Left lobe of liver (tissue), 2 donors: ENCODE results near the gene S1PR3. TPM values are rescaled to one million over a fixed set of nuclear protein-coding genes. Genes with fewer than 3 reads are reported as not detected.

Experiments used
- ATAC-seq: fragments of 200-7000 bp; cut with Tn5 transposase; one replicate; pipeline ENCODE4 v1.9.1; 2020; ENCODE audit warnings: mild to moderate bottlenecking, moderate library complexity
- DNase-seq: peaks from one replicate; pipeline ENCODE4 v3.0.0-alpha.2; 2020; ENCODE audit warnings: low spot score
- total RNA-seq: library from RNA; stranded (reverse); gene quantifications from one replicate; pipeline ENCODE4 v1.2.1, GENCODE V29; 2021
- donor health status: DM: no; HTN: no; CAD: no; lungs with moderate emphysema.
- donor health status: DM: no; HTN: yes; CAD: no.

S1PR3 gene
- total RNA-seq, 1 donor from 2014 or later: 2.0 TPM

DNA sequence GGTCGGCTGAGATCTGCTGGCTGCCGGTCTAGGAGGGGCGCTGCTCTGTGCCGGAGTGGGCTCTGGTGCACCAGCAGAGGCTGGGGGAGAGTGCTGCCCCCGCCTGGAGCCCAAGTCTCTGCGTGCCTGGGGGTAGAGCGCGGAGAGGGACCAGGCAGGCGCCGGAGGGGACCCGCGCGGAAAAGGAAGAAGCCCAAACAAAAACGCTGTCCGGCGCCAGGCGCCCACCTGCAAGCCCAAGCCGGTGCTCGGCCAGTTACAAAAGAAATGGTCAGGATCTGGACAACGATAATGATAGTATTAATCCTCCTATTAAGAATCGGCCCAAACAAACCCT, 571 bp upstream of the S1PR3 start:
- no peak for ATAC-seq

DNA sequence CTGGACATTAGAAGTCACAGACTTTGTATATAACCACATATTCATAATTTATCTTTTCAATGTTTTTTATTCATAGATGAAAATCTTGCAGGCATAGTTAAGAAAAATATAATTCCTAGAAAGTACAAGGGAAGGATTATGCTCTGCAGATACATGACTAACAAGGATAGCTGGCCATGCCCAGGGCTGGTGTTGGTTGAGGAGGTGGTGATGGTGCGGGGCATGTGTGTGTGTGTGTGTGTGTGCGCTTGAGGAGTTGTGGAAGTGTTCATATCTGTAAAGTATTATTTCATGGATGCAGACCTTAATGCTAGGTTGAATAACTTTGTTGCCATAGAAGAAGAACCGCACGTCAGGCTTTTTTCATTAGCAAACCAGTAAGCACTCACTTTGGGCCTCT, 1.3 kb downstream of the S1PR3 start:
- peak; percentile 19 for DNase-seq

More for the DNA sequence above, 571 bp upstream of the S1PR3 start:
- no peak for DNase-seq

DNA sequence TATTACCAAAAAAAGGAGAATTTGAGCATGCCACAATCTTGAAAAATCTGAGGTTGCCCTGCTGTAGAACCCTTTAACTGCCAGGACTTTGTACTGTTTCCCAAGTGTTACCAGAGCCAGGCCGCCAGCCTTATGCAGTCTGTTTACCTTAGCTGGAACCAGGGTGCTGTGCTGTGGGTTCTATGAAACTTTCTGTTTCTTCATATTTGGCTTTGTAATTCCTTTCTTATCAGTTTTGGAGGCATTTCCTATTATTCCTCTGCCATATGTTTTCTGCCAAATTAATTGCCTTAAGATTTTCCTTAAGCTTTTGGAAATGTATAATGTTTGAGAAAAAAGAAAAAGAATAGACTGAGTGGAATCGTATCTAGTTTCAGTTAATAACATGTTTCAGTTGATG, 2.1 kb downstream of the S1PR3 start:
- ATAC-seq: peak; percentile 86
- DNase-seq: peak; percentile 52

More for the DNA sequence above, 1.3 kb downstream of the S1PR3 start:
- no peak for ATAC-seq

DNA sequence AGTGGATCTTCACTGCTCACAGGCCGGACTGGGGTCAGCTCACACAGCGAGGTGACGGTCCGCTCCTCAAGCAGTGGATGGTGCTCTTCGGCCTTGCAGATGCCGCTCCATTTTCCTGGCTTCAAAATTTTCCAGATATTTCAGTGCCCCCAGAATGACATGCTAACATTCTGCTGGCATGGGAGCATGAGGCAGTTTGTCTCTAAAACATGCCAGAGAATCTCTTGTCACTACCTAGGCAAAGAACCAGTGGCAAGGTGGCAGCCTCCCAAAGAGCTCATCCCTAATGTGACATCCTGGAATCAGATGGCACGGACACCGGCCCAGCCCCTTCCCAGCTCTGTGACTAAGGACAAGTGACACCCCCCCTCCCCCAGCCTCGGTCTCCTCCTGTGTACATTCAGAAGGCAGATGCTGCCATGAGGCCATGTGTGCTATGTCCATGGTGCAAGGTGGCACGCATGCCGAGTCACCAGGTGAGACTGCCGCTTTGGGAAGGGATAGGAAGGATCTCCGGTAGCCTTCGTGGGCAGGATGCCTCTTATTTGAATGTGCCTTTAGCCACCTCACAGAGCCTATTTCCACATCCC, 2.7 kb downstream of the S1PR3 start:
- ATAC-seq (no peak), DNase-seq (peak; percentile 44)

DNA sequence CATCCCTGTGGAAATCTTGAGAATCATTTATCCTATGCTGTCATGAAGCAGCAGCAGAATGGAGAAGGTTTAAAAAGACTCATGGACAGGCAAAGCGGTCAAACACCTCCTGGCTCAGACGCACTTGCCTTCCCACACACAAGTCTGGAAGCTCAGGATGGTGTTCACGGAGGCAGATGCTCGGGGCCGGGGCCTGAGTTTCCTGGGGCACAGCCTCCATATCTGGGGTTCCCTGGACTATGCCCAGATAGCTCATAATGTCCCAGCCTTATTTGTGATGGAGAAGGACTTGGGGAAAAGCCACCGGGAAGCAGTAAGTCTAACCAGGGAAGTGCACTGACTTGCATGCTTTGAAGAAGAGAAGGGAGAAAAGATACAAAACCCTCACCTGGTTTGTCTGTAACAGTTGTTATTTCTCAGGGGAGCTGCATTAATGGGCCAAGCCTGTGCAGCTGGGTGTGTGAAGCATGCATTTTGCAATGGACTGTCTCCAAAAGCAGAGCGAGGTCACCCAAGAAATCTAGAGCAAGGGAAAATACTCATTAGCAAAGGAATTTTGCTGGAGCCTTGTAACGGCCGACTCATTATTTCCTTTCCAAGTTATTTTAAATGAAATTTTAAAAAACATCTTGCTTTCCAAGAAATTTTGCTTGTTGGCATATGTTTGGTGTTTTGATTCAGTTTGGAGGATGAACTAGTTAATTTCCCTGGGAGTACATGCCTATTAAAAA, 3.4 kb downstream of the S1PR3 start:
- ATAC-seq (no peak), DNase-seq (peak; percentile 24)

DNA sequence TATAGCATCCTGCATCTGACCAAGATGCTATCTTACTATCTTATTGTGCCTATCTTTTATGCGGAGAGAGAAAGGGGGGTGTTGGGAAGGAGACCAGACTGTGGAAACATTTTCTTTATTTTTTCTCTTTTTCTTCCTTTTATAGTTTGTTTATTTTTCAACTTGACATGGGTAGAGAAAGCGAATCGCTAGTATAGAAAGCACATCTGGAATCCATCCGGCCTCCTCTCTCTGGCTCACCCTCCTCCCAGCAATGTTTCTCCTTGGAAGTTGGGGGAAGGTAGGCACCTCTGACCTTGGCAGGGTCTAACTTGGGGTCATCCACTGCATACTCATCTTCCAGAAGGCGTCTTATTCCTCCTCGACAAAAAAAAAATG, 3.9 kb downstream of the S1PR3 start:
- no peak for ATAC-seq
- DNase-seq: no peak

DNA sequence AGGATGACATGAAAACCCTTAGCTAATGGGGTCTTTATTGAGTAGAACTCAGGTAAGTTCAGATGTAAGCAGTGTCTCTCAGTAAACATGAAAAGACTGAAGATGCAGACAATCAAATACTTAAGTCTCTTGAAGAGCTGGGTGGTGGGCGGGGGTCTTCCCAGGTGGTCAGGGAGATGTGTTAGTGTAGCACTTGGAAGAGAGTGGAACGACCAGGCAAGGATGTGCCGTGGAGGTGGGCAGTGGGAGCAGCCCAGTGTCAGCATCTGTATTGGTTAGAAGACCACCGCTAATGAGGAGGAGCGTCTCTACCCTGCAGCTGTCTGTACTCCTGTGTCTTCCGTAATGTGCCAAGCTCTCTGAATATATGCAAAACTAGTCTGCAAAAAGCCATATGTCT, 4.4 kb downstream of the S1PR3 start:
- ATAC-seq (no peak), DNase-seq (no peak)

DNA sequence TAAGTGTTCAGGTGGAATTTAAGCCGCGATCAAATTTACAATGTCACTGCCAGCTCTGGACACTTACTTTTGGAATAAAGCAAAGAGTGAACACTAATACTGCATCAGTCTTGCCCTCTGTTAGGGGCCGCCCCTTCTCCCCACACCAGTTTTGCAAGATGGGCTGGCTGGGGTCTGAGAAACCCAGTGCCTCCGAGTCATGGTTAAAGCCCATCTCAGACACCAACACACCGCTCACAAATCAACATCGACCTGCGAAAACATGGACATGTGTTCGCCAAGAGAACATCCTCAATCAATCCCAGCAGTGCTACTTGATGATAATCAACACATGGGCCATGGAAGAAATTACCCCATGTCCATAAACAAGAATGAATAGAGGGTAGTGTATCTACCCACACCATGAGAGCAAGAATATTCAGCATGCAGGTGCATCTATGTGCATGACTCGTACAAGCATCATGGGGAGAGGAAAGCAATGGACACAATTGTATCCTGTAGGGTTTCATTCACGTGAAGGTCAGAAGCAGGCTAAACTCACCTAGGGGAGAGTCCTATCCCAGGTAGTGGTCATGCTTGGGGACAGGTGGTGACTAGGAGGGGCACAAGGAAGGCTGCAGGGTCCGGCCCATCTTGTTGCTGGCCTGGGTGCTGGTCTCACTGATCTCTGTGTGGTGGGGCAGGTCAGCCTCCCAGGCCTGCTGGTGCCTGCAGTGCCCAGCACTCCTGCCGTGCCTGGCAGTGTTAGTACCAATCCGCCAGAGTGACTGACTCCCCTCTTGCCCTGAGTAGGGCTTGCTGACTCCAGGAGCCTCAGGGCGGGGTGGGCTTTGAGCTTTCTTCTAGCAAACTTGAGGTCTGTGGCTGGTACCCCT, 5.0 kb downstream of the S1PR3 start:
- DNase-seq (no peak), ATAC-seq (no peak)

DNA sequence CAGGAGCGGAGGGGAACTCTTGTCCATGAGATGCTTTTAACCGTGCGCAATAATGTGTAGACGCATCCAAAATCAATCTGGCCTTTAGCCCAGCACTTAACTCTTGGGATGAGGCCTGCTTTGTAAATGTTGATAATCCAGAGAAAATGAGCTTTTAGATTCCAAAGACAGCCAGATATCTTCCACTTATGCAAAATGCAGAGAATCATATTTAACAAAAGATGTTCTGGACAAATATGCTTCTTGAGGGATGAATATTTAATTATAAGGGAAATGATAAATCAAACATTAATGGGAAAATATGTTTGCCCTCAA, 5.6 kb downstream of the S1PR3 start:
- DNase-seq (no peak), ATAC-seq (no peak)

DNA sequence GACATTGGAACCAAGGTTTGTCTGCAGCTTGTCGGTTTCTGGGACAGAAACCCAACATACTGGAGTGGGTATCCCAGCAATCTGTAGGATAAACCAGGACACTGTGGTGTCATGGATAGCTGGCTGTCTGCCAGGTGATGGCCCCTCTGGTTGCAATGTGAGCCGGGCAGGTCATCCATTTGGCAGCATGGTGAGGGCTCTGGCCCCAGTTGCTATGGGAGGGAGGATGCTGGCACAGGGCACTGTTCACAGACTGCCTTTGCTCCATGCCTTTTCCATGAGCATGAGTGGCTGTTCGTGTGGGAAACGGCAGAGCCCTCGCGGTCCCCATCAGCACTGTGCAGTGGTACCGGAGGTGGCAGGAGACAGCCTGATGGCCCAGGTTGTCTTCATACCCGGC, 6.4 kb downstream of the S1PR3 start:
- ATAC-seq: no peak
- DNase-seq: no peak

DNA sequence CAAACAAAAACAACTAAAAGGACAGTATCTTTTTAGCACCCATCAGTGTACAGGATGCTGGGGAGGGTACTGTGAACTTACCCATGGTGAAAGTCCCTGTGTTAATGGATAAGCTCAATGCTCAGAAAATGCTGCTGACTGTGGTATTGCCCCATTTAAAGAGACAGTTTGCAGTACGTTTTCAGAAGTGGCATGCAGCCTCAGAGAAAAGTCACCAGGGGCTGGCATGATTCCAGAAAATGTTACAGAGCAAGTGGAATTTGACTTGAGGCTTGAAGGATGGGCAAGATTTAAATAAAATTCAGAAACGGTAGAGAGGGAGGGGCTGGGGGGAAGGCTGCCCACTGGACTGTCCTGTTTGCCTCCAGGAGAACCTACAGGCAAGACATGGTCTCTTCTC, 7.2 kb downstream of the S1PR3 start:
- ATAC-seq (no peak), DNase-seq (no peak)

DNA sequence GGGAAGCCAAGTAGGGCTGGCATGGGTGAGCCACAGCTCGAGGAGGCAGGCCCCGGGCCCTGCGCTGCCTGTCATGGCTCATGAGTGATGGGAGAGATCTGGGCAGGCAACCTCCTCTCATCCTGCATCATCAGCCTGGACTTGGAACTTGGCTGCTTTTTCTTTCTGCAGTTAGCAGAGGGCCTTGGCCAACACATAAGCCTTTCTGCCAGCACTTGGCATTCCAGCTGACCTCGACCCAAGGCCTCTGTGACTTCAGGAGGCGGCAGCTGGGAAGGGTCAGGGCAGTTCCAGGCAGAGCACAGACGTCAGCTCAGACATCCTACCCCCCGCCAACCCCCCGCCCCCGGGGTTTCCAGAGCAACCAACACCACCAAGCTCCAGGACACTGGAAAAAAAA, 7.6 kb downstream of the S1PR3 start:
- peak; percentile 68 for ATAC-seq

DNA sequence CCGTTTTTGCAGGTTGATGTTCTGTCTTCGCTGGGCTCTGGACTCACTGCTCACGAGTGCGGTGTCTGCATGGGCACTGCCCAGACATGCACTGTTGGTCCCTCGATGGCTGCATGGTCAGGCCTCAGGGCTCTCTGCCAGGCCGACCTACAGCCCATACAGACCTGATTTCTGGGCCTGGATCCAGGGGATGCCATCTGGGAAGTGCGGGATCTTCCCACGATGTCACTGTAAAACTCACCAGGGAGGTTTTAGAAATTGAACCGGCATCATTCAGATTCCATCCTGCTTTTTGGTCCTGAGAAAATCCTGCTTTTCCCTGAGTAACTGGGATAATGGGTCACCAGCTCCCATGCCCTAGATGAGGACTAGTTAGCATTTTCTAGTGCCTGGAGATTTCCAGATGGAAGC, 9.1 kb downstream of the S1PR3 start:
- DNase-seq (no peak), ATAC-seq (no peak)

More for the DNA sequence above, 7.6 kb downstream of the S1PR3 start:
- DNase-seq: peak; percentile 54

DNA sequence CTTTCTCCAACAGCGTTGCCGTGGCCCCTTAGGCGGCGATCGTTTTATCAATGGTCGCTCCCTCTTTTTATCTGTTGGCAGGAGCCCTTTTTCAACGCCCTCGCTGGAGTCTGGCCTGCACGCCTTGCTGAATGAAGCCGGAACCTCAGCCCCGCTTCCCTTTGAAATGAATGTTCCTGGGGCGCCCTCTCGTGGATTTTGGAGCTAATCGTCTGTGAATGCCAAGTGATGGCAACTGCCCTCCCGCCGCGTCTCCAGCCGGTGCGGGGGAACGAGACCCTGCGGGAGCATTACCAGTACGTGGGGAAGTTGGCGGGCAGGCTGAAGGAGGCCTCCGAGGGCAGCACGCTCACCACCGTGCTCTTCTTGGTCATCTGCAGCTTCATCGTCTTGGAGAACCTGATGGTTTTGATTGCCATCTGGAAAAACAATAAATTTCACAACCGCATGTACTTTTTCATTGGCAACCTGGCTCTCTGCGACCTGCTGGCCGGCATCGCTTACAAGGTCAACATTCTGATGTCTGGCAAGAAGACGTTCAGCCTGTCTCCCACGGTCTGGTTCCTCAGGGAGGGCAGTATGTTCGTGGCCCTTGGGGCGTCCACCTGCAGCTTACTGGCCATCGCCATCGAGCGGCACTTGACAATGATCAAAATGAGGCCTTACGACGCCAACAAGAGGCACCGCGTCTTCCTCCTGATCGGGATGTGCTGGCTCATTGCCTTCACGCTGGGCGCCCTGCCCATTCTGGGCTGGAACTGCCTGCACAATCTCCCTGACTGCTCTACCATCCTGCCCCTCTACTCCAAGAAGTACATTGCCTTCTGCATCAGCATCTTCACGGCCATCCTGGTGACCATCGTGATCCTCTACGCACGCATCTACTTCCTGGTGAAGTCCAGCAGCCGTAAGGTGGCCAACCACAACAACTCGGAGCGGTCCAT, 10.0 kb downstream of the S1PR3 start:
- peak; percentile 85 for DNase-seq
- peak; percentile 92 for ATAC-seq

DNA sequence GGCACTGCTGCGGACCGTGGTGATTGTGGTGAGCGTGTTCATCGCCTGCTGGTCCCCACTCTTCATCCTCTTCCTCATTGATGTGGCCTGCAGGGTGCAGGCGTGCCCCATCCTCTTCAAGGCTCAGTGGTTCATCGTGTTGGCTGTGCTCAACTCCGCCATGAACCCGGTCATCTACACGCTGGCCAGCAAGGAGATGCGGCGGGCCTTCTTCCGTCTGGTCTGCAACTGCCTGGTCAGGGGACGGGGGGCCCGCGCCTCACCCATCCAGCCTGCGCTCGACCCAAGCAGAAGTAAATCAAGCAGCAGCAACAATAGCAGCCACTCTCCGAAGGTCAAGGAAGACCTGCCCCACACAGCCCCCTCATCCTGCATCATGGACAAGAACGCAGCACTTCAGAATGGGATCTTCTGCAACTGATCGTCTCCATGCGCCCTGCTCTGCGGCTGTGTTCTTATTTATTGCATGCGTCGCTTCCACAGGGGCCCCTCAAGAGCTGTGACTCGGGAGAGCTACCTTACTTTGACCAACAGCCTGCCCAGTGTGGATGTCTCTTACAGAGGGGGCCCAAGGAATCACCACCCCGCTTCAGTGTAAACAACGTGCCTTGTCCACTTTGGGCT, 10.8 kb downstream of the S1PR3 start:
- no peak for DNase-seq
- no peak for ATAC-seq

DNA sequence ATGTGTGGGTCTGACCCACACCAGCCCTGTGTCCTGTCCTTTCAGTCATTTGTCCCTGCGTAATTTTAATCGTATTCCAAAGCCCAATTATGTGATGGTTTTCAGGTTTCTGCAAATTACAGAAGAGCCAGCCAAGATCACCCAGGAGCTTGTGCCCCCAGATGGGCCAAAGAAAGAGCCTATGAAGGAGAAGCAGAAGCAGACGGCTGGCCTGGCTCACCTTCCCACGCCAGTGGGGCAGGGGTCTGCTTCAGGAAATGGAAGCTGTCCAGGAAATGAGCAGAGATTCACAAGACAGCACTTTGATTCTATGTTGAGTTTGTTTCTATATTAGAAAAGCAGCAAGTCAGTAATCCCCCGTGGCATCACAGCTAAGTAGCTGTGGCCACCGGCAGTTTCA, 11.7 kb downstream of the S1PR3 start:
- ATAC-seq: no peak
- DNase-seq: no peak

DNA sequence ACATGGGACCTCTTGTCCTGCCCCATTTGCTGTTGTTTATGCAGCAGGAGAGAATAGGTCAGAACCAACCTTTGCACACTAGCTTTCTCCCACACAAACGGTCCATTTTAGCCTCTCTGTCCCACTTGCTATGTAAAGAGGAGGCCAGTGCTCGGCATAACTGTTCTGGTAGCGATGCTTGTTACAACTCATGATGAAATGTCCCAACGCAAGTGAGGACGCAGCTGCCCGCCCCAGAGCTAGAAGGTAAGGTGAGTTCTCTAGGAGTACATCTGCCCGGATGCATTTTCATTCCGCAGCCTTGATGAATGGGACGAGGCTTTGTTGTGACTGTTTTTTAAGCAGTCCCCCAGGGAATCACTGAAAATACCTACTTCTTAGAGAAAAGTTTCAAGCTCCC, 14.1 kb downstream of the S1PR3 start:
- DNase-seq (no peak), ATAC-seq (no peak)

DNA sequence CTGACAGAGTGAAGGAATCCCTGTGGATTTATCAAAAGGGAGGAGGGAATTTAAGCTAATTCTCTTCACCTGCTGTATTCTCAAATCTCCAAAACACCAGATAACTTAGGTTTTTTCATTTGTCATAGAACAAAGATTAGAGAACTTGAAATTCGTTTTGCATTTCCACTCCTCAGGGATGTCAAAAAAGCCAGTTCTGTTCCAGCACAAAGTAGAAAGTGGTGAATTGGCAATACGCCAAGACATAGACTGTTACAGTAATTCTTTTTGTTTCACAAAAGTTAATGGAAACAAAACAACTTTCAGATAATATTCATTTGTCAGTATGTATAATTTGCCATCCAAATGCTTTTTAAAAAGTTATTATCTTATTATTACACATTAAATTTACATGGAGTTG, 15.0 kb downstream of the S1PR3 start:
- no peak for ATAC-seq
- DNase-seq: no peak

DNA sequence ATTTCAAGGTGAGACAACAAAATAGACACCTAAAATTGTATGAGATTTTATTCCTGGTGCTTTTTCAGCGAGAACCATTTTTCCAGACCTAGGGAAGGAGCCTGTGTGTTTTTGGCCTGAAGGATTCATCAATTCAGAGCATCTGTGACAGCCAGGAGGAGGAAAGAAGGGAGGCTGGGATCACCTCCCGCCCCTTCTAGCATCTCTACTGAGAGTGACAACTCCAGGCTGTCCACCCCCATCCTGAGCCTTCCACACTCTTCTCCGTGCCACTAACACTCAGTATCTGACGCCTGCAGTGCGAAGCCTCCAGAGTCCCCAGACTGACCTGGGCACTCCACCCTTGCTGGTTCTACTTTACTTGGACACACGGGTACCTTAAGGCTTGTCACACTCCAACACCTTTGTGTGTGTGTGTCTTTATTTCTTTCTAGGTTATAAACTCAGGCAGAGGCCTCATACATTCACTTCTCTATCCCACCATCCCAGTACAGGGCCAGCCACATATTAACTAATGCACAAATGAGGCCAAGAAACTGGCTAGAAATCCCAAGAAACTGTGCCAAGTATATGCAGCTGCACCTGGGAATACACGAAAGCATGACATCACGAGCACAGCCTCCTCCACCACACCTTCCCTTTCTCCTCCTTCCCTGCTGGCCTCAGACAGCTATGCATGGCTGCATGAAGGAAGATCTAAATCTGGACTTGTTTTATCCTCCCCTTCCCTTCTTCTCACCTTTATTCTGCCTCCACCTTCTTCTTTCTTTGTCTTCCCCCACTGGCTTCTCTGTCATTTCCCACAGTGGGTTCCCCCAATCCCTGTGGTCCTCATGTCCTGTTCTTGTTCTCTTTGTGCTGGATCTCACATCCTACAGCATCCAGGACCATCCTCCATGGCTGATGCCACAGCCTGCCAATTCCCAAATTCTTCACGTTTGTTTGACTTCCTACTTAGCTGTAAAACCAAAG, 16.0 kb downstream of the S1PR3 start:
- DNase-seq (peak; percentile 19), ATAC-seq (no peak)
